Uterus (tissue), 2 donors: ENCODE results near the gene EXOC4.

Experiments
- CTCF ChIP-seq, 4 experiments: fragments of 200-600 bp in 2 of 4; fragments of 450-650 bp in 2 of 4; sonication (generic) in 2 of 4; IDR thresholded peaks; one replicate each; pipeline ENCODE4 v1.5.1; 2016 to 2019; ENCODE audit warnings: antibody characterized with exemption in 4 of 4, mild to moderate bottlenecking in 2 of 4, moderate library complexity in 1 of 4
- POLR2A ChIP-seq, 2 donors: fragments of 450-650 bp; IDR thresholded peaks; one replicate each; pipeline ENCODE4 v1.6.1; 2016; ENCODE audit warnings: antibody characterized with exemption in 2 of 2, mild to moderate bottlenecking in 1 of 2, moderate library complexity in 1 of 2

GRCh38 chr7:133609806-133610205, 356.9 kb downstream of the EXOC4 start:
- TF ChIP-seq CTCF (IDR thresholded peaks at IDR 0.05) (no peak), POLR2A (IDR thresholded peaks at IDR 0.05) (no peak)
